Rectal smooth muscle tissue (tissue), 1 donor: Measurements from ENCODE around the gene GRID1.

Experiments used
- H3K27ac ChIP-seq: one replicate; pipeline ENCODE4 v1.7.0; 2013; ENCODE audit warnings: low read depth, low read length, inconsistent platforms
- H3K27me3 ChIP-seq: one replicate; pipeline ENCODE4 v1.7.0; 2013; ENCODE audit warnings: low read length; ENCODE audit not compliant: control insufficient read depth, insufficient read depth
- H3K36me3 ChIP-seq: one replicate; pipeline ENCODE4 v1.7.0; 2013; ENCODE audit warnings: low read length; ENCODE audit not compliant: control insufficient read depth, insufficient read depth
- H3K4me1 ChIP-seq: one replicate; pipeline ENCODE4 v1.7.0; 2013; ENCODE audit warnings: low read length; ENCODE audit not compliant: control insufficient read depth, insufficient read depth
- H3K4me3 ChIP-seq: one replicate; pipeline ENCODE4 v1.7.0; 2013; ENCODE audit warnings: low read length
- H3K9ac ChIP-seq: one replicate; pipeline ENCODE4 v1.7.0; 2013; ENCODE audit warnings: low read length

The GRID1 gene

GRCh38 chr10:85916994-85917573 lies 449.5 kb downstream of the GRID1 start:
- no peaks in the 10 kb centered on the region for H3K36me3 ChIP-seq
- no peak overlapping the region for H3K9ac ChIP-seq
- no peak overlapping the region for H3K4me3 ChIP-seq
- H3K27me3 ChIP-seq, result no peaks in the 10 kb centered on the region
- peaks cover 39% of the 10 kb centered on the region for H3K4me1 ChIP-seq
- H3K27ac ChIP-seq, result no peak overlapping the region

- no peak overlapping the region for H3K9ac ChIP-seq
- no peaks in the 10 kb centered on the region for H3K27me3 ChIP-seq
- H3K27ac ChIP-seq, result no peak overlapping the region
- no peaks in the 10 kb centered on the region for H3K36me3 ChIP-seq
- H3K4me3 ChIP-seq, result no peak overlapping the region
- H3K4me1 ChIP-seq, result peaks cover 35% of the 10 kb centered on the region
Measured at GRCh38 chr10:85916286-85916685, 450.3 kb downstream of the GRID1 start.

- Histone ChIP-seq H3K27me3 (no peaks in the 10 kb centered on the region), H3K27ac (no peak overlapping the region), H3K4me3 (no peak overlapping the region), H3K36me3 (no peaks in the 10 kb centered on the region), H3K4me1 (peaks cover 29% of the 10 kb centered on the region), H3K9ac (no peak overlapping the region)
Measured at GRCh38 chr10:85915245-85915846, 451.2 kb downstream of the GRID1 start.

- Histone ChIP-seq H3K4me1 (peaks cover 23% of the 10 kb centered on the region), H3K9ac (no peak overlapping the region), H3K36me3 (no peaks in the 10 kb centered on the region), H3K27ac (no peak overlapping the region), H3K27me3 (no peaks in the 10 kb centered on the region), H3K4me3 (no peak overlapping the region)
Measured at GRCh38 chr10:85914720-85915119, 451.9 kb downstream of the GRID1 start.

- H3K4me1 ChIP-seq, result no peaks in the 10 kb centered on the region
- no peak overlapping the region for H3K9ac ChIP-seq
- no peaks in the 10 kb centered on the region for H3K36me3 ChIP-seq
- no peak overlapping the region for H3K27ac ChIP-seq
- H3K4me3 ChIP-seq, result no peak overlapping the region
- no peaks in the 10 kb centered on the region for H3K27me3 ChIP-seq
Measured at GRCh38 chr10:85908462-85908861, 458.1 kb downstream of the GRID1 start.

- Histone ChIP-seq H3K4me3 (no peak overlapping the region), H3K27me3 (no peaks in the 10 kb centered on the region), H3K4me1 (no peaks in the 10 kb centered on the region), H3K27ac (no peak overlapping the region), H3K36me3 (no peaks in the 10 kb centered on the region), H3K9ac (no peak overlapping the region)
Measured at GRCh38 chr10:85902051-85902450, 464.5 kb downstream of the GRID1 start.

GRCh38 chr10:85901599-85901998 lies 465.0 kb downstream of the GRID1 start:
- Histone ChIP-seq H3K27ac (no peak overlapping the region), H3K9ac (no peak overlapping the region), H3K36me3 (no peaks in the 10 kb centered on the region), H3K27me3 (no peaks in the 10 kb centered on the region), H3K4me1 (no peaks in the 10 kb centered on the region), H3K4me3 (no peak overlapping the region)

- Histone ChIP-seq H3K4me3 (no peak overlapping the region), H3K9ac (no peak overlapping the region), H3K36me3 (no peaks in the 10 kb centered on the region), H3K27ac (no peak overlapping the region), H3K4me1 (no peaks in the 10 kb centered on the region), H3K27me3 (no peaks in the 10 kb centered on the region)
Measured at GRCh38 chr10:85900487-85900886, 466.1 kb downstream of the GRID1 start.

GRCh38 chr10:85900061-85900460 lies 466.5 kb downstream of the GRID1 start:
- no peaks in the 10 kb centered on the region for H3K27me3 ChIP-seq
- no peaks in the 10 kb centered on the region for H3K4me1 ChIP-seq
- H3K36me3 ChIP-seq, result no peaks in the 10 kb centered on the region
- no peak overlapping the region for H3K27ac ChIP-seq
- no peak overlapping the region for H3K4me3 ChIP-seq
- H3K9ac ChIP-seq, result no peak overlapping the region

- Histone ChIP-seq H3K4me1 (no peaks in the 10 kb centered on the region), H3K9ac (no peak overlapping the region), H3K4me3 (no peak overlapping the region), H3K27me3 (no peaks in the 10 kb centered on the region), H3K36me3 (no peaks in the 10 kb centered on the region), H3K27ac (no peak overlapping the region)
Measured at GRCh38 chr10:85891472-85891871, 475.1 kb downstream of the GRID1 start.

- Histone ChIP-seq H3K27ac (no peak overlapping the region), H3K27me3 (no peaks in the 10 kb centered on the region), H3K9ac (no peak overlapping the region), H3K4me1 (no peaks in the 10 kb centered on the region), H3K36me3 (no peaks in the 10 kb centered on the region), H3K4me3 (no peak overlapping the region)
Measured at GRCh38 chr10:85888559-85888958, 478.0 kb downstream of the GRID1 start.

GRCh38 chr10:85888004-85888403 lies 478.6 kb downstream of the GRID1 start:
- H3K36me3 ChIP-seq, result no peaks in the 10 kb centered on the region
- no peaks in the 10 kb centered on the region for H3K27me3 ChIP-seq
- no peak overlapping the region for H3K9ac ChIP-seq
- no peak overlapping the region for H3K4me3 ChIP-seq
- H3K4me1 ChIP-seq, result no peaks in the 10 kb centered on the region
- H3K27ac ChIP-seq, result no peak overlapping the region

GRCh38 chr10:85874208-85874607 lies 492.4 kb downstream of the GRID1 start:
- Histone ChIP-seq H3K4me1 (no peaks in the 10 kb centered on the region), H3K4me3 (no peak overlapping the region), H3K27ac (no peak overlapping the region), H3K36me3 (no peaks in the 10 kb centered on the region), H3K27me3 (no peaks in the 10 kb centered on the region), H3K9ac (no peak overlapping the region)
